Uterus (tissue), 4 donors: ENCODE data around the gene NDUFS2. TPM values are rescaled to one million over a fixed set of nuclear protein-coding genes. Genes with fewer than 3 reads are reported as not detected.

Experiments used
- DNase-seq, 2 donors: peaks; one replicate each; pipeline ENCODE4 v3.0.0-alpha.2; 2019 to 2020
- H3K27ac ChIP-seq, 2 donors: fragments of 200-600 bp; sonication (generic); 1 replicate in 1 of 2; 2 replicates in 1 of 2; pipeline ENCODE4 v1.5.1; 2016 to 2018
- H3K27me3 ChIP-seq, 2 donors: fragments of 200-600 bp; sonication (generic); one replicate each; pipeline ENCODE4 v1.5.1; 2018 to 2019; ENCODE audit warnings: control low read depth in 1 of 2
- H3K36me3 ChIP-seq, 2 donors: fragments of 200-600 bp; sonication (generic); one replicate each; pipeline ENCODE4 v1.5.1; 2019; ENCODE audit warnings: control low read depth in 1 of 2
- H3K4me1 ChIP-seq, 2 donors: fragments of 200-600 bp; sonication (generic); one replicate each; pipeline ENCODE4 v1.5.1; 2018 to 2019; ENCODE audit warnings: control low read depth in 1 of 2
- H3K4me3 ChIP-seq, 2 donors: fragments of 200-600 bp; sonication (generic); 1 replicate in 1 of 2; 2 replicates in 1 of 2; pipeline ENCODE4 v1.5.1; 2018 to 2019; ENCODE audit warnings: mild to moderate bottlenecking in 1 of 2
- H3K9me3 ChIP-seq, 2 donors: fragments of 200-600 bp; sonication (generic); one replicate each; pipeline ENCODE4 v1.5.1; 2019; ENCODE audit warnings: control low read depth in 1 of 2
- POLR2A ChIP-seq, 2 donors: fragments of 450-650 bp; IDR thresholded peaks; one replicate each; pipeline ENCODE4 v1.6.1; 2016; ENCODE audit warnings: antibody characterized with exemption in 2 of 2, mild to moderate bottlenecking in 1 of 2, moderate library complexity in 1 of 2
- intact Hi-C: fragments of 100-400 bp; cut with DNase I; formaldehyde crosslinking; loops from one replicate; pipeline ENCODE4 v1.15.1; 2023; ENCODE audit warnings: low total_unique reads
- total RNA-seq, 4 donors: library from RNA; depleted of rRNA in 3 of 4; stranded (reverse); fragments of >200 nt in 3 of 4; gene quantifications; one replicate each; pipeline versions ENCODE4 v1.1.0 to v1.2.4, GENCODE V29; 2014 to 2023
- TF ChIP-seq, protein P1 (sequence below), 4 experiments: fragments of 200-600 bp in 2 of 4; fragments of 450-650 bp in 2 of 4; sonication (generic) in 2 of 4; IDR thresholded peaks; one replicate each; pipeline ENCODE4 v1.5.1; 2016 to 2019; ENCODE audit warnings: antibody characterized with exemption in 4 of 4, mild to moderate bottlenecking in 2 of 4, moderate library complexity in 1 of 4
- donor health status: DM: yes; HTN: yes; CAD: no.

NDUFS2 gene
- total RNA-seq, 4 donors from 2014 or later, result 43.8 to 107 (median 93.9) TPM

DNA sequence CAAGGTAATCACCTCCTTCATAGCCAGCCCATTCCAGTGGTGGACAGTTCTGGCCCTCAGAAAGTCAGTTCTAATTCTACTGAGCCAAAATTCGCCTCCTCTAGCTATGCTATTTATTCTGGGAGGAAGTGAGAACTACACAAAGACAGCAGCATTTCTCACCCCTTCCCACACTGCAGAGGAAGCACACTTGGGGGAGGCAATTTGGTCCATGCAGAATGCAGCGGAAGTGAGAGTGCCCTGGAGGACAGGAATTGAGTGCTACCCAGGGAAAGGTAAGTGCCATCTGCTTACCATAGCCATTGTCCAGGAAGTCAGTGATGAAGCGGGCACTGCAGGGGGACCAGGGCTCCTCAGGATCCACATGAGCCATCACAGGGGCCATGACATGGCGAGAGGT, 7.0 kb upstream of the NDUFS2 start:
- intact Hi-C loops, result no loop called here
- Histone ChIP-seq H3K36me3 (no peaks in the 10 kb centered on the region), H3K9me3 (no peaks in the 10 kb centered on the region), H3K4me3 (no peak overlapping the region), H3K27me3 (no peaks in the 10 kb centered on the region), H3K4me1 (peaks cover 11 to 19% of the 10 kb centered on the region in 2 donors), H3K27ac (no peak overlapping the region)
- TF ChIP-seq POLR2A (IDR thresholded peaks at IDR 0.05), result no peak
- TF ChIP-seq, protein P1, sequence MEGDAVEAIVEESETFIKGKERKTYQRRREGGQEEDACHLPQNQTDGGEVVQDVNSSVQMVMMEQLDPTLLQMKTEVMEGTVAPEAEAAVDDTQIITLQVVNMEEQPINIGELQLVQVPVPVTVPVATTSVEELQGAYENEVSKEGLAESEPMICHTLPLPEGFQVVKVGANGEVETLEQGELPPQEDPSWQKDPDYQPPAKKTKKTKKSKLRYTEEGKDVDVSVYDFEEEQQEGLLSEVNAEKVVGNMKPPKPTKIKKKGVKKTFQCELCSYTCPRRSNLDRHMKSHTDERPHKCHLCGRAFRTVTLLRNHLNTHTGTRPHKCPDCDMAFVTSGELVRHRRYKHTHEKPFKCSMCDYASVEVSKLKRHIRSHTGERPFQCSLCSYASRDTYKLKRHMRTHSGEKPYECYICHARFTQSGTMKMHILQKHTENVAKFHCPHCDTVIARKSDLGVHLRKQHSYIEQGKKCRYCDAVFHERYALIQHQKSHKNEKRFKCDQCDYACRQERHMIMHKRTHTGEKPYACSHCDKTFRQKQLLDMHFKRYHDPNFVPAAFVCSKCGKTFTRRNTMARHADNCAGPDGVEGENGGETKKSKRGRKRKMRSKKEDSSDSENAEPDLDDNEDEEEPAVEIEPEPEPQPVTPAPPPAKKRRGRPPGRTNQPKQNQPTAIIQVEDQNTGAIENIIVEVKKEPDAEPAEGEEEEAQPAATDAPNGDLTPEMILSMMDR (IDR thresholded peaks at IDR 0.05), result no peak
- DNase-seq, result no peak

DNA sequence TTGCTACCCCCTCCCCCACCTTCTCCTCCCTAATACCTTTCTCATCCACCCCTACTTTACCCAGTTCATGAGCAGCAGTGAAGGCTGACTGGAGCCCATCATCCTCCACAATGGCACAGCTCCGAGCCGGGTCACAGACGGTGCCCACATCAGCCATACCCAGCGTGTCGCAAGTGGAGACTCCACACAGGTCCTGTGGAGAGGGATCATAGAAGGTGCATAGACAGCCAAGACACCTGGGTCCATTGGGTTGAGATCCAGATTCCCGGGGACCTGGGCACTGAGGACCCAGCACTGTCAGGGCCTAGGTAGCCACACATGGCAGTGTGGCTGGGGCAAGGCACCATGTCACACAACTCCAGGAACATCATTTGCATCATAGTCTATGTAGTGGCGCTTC, 6.1 kb upstream of the NDUFS2 start:
- Histone ChIP-seq H3K27ac (peak overlapping the region; percentile 98 to 99), H3K4me3 (peak overlapping the region in 1 of 2 donors; percentile 40)

DNA sequence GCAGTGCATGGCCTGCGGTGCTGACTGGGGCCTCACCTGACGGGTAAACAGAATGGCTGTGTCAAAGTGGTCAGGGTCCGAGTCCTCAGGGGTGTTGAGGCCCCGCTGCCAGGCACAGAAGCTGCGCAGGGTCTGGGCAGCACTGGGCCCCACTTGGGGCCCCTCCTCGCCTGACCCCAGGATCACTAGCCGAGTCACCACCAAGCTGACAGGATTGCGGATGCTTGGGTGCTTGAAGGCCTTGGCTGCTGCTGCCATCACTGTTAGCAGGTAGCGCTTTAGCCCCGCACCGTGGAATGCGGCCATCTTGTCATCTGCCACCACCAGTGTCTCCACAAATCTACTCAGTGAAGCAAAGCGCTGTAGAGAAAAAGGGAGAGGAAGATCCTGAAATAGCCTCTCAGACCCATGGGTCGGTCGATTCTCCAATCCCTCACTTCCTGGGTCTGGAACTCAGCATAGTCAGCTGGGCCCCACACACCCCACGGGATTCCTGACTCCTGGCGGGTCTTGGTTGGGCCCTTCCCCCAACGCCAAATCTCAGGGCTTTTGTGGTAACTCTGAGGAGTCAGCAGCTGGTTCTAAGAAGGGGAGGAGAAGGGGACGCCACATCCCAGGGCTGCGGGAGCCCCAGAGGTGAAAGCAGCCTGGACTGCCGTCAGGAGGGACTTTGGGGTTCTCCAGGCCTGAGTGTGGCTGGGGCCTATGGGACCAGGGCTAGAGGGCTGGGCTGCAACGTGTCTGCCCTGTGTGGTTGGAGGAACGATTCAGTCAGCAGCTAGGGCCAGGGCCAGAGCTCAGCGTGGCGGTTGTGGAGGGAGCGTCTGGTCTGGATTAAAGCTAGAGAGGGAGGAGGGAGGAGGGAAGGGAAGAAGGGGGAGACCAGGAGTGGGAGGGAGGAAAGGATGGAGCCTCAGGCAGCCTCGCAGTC, 5.4 kb upstream of the NDUFS2 start:
- no peaks in the 10 kb centered on the region for H3K36me3 ChIP-seq
- TF ChIP-seq, protein P1 (IDR thresholded peaks at IDR 0.05), result no peak
- peak; percentile 14 to 30 for TF ChIP-seq POLR2A (IDR thresholded peaks at IDR 0.05)
- peak; percentile 68 to 73 for DNase-seq
- H3K9me3 ChIP-seq, result no peaks in the 10 kb centered on the region
- peak overlapping the region; percentile 18 to 40 for H3K4me3 ChIP-seq
- intact Hi-C loops, result no loop called here
- H3K4me1 ChIP-seq, result peaks cover 17 to 31% of the 10 kb centered on the region in 2 donors
- peak overlapping the region; percentile 98 to 99 for H3K27ac ChIP-seq
- H3K27me3 ChIP-seq, result no peaks in the 10 kb centered on the region

More for the DNA sequence above, 6.1 kb upstream of the NDUFS2 start:
- no peak for TF ChIP-seq POLR2A (IDR thresholded peaks at IDR 0.05)
- TF ChIP-seq, protein P1 (IDR thresholded peaks at IDR 0.05), result no peak
- H3K36me3 ChIP-seq, result no peaks in the 10 kb centered on the region
- intact Hi-C loops, result no loop called here
- H3K4me1 ChIP-seq, result peaks cover 17 to 29% of the 10 kb centered on the region in 2 donors
- DNase-seq, result no peak
- no peaks in the 10 kb centered on the region for H3K9me3 ChIP-seq
- no peaks in the 10 kb centered on the region for H3K27me3 ChIP-seq

DNA sequence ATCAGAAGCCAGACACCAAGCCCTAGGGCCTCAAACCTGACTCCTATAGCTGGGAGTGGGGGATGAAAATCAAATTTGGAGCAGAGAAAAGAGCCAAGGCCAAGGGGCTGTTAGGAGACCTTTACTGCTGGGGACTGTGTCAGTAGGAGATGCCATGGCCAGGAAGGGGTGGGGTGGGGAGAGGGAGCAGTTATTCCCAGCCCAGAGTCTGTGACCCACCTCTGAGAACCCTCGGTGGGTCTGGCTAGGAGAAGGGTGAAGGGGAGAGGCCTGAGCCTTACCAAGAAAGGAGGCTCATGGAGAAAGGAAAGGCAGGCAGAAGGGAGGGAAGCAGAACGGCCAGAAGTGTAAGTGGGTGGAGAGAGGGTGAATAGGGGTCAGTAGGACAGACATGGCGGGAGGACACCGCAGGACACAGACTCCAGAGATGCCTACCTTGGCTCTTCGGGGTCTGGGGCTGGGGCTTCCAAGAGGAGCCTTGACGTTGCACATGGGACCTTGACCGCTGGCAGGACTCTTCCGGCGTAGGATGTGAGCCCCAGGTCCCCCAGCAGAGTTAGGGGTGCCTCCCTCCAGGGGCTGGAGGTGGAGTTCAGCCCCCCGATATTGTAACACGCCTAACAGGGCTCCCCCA, 4.5 kb upstream of the NDUFS2 start:
- no peak for DNase-seq
- H3K4me1 ChIP-seq, result peaks cover 17 to 31% of the 10 kb centered on the region in 2 donors
- intact Hi-C loops, result no loop called here

More for the DNA sequence above, 4.5 kb upstream of the NDUFS2 start:
- Histone ChIP-seq H3K9me3 (no peaks in the 10 kb centered on the region), H3K27ac (peak overlapping the region; percentile 98 to 99), H3K27me3 (no peaks in the 10 kb centered on the region), H3K36me3 (no peaks in the 10 kb centered on the region), H3K4me3 (peak overlapping the region; percentile 18 to 40)
- TF ChIP-seq, protein P1 (IDR thresholded peaks at IDR 0.05), result no peak
- TF ChIP-seq POLR2A (IDR thresholded peaks at IDR 0.05), result no peak
